Keratinocyte (primary cell): Measurements from ENCODE around the gene HOXD13.
A peak's percentile ranks its signal among the peaks of the same experiment; 100 is the strongest.

Source experiments
- EZH2 ChIP-seq: IDR thresholded peaks from one replicate; pipeline ENCODE4 v1.6.1; 2012; ENCODE audit warnings: inconsistent platforms, mild to moderate bottlenecking, low read length, moderate library complexity
- TF ChIP-seq, protein P1 (sequence below), 3 experiments: IDR thresholded peaks in 1 of 3; conservative IDR thresholded peaks in 1 of 3; optimal IDR thresholded peaks in 1 of 3; 2 replicates in 2 of 3; 3 replicates in 1 of 3; pipeline versions ENCODE3 to v1.5.1; 2011; ENCODE audit warnings: low read length in 3 of 3, mild to moderate bottlenecking in 3 of 3, moderate library complexity in 2 of 3, control low read depth in 1 of 3, inconsistent platforms in 1 of 3; ENCODE audit not compliant: insufficient read depth in 2 of 3; ENCODE audit errors: extremely low read depth in 1 of 3

DNA sequence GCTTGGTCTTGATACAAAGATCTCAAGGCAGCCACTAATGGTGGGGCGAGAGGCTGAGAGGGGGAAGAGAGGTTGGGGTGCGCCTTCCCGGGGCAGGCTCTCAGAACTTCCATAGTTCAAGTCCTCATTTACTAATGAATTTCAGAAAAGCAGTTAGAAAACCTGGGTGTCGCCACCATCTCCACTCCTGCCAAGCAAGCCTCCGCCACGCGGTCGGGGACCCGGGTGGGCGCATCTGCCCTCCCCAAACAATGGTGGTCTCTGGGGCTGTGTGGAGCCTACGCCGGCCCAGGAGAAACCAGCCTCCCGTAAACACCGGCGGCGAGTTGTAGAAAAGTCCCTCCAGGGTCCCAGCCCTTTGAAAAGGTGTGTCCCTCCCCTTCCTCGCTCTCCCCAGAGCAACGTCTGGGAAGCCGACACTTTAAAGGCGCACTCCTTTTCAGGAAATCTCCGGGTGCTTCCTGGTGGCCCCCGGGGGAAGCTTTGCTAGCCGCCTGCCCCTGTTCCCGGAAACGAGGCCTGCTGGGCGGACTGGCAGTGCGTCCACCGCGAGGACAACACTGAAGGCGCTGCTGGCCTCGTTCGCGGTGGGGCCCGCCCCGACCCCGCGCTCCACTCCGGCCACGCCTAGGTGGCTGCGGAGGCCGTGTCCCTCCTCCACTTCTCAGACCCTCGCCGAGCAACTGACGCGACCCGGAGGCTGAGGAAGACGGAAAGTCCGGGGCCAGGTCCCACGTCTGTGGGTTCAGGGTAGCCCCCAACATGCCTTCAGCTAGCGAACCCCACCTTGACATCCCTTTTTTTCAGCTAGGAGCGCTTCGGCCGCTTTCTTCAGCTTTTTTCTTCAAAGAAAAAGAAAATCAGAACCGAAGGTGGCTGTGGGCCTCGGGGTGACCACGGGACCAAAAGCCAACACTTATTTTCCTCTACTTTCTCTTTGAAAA lies 25.6 kb upstream of the HOXD13 start:
- TF ChIP-seq, protein P1, sequence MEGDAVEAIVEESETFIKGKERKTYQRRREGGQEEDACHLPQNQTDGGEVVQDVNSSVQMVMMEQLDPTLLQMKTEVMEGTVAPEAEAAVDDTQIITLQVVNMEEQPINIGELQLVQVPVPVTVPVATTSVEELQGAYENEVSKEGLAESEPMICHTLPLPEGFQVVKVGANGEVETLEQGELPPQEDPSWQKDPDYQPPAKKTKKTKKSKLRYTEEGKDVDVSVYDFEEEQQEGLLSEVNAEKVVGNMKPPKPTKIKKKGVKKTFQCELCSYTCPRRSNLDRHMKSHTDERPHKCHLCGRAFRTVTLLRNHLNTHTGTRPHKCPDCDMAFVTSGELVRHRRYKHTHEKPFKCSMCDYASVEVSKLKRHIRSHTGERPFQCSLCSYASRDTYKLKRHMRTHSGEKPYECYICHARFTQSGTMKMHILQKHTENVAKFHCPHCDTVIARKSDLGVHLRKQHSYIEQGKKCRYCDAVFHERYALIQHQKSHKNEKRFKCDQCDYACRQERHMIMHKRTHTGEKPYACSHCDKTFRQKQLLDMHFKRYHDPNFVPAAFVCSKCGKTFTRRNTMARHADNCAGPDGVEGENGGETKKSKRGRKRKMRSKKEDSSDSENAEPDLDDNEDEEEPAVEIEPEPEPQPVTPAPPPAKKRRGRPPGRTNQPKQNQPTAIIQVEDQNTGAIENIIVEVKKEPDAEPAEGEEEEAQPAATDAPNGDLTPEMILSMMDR (optimal IDR thresholded peaks at IDR 0.05 in 1 of 3, IDR thresholded peaks at IDR 0.05 in 1 of 3, conservative IDR thresholded peaks at IDR 0.05 in 1 of 3; ENCODE audit: extremely low read depth in 1 of 3, insufficient read depth in 2 of 3, low read length in 3 of 3): no peak
- peak; percentile 75 for TF ChIP-seq EZH2
